Ovary (tissue), 3 donors: ENCODE data around the gene RNF7.

Experiments
- CTCF ChIP-seq, 3 donors: fragments of 450-650 bp in 2 of 3; fragments of 200-600 bp in 1 of 3; IDR thresholded peaks; one replicate each; pipeline versions ENCODE4 v1.5.1 to v1.8.0; 2016 to 2022; ENCODE audit warnings: antibody characterized with exemption in 3 of 3, mild to moderate bottlenecking in 1 of 3
- EP300 ChIP-seq: sonication (generic); formaldehyde crosslinking; IDR thresholded peaks from one replicate; pipeline ENCODE4 v1.6.1; 2017; ENCODE audit warnings: antibody characterized with exemption
- POLR2A ChIP-seq: fragments of 450-650 bp; IDR thresholded peaks from one replicate; pipeline ENCODE4 v1.6.1; 2017; ENCODE audit warnings: antibody characterized with exemption, mild to moderate bottlenecking, moderate library complexity
- donor health status: DM: no; HTN: no; CAD: no.

GRCh38 chr3:141767066-141767465 is 29.0 kb downstream of the RNF7 start:
- TF ChIP-seq CTCF (IDR thresholded peaks at IDR 0.05) (no peak), POLR2A (no peak), EP300 (no peak)
